GM21576 (cell line): ENCODE results near the gene AKT3.

Source experiments
- ATAC-seq: cut with Tn5 transposase; IDR thresholded peaks from one replicate; pipeline ENCODE4 v1.9.1; 2021; ENCODE audit warnings: mild to moderate bottlenecking, moderate library complexity; ENCODE audit not compliant: unreplicated experiment

AKT3 gene

DNA sequence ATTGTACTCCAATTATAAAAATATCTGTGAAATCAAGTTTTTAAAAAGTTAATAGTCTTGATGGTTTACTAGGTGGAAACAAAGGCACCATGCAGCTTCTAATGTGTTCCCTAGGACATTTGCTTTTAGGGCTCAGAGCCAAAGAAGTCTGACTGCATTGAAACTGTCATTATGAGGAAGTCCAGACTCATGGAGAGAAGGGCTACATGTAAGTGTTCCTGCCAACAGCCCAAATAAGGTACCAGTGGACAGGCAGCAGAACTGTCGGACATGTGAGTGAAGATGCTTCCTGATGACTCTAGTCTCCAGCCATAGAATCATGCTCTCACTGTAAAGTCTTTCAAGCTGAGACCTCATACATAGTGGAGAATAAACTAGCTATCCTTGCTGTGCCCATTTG, 287.6 kb downstream of the AKT3 start:
- ATAC-seq: no peak

GRCh38 chr1:243561588-243562319, 288.3 kb downstream of the AKT3 start:
- ATAC-seq: no peak

DNA sequence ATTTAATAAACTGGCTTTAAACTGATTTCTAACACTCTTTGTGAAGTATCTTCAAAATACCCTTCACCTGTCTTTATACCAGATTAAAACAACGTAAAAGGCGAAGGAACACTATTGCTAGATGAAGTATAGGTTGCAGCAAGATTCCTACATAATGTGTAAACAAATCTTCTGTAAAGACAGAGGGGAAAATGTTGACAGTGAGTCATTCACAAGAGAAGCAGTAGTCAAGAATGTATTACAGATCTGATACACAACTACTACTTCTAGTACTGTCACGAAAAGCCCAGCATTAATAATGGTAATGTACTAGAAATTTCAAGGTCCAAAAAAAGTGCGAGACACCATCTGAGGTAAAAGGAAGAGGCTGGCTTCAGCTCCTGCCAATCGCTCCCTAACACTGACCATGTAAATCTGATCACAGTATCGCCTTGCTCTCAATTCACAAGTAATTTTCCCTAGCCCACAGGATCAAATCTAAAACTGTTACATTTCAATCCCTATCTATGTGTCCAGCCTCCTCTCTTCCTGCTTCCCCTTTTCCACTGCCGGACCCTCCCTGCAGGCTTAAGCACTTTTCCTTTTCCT, 290.4 kb downstream of the AKT3 start:
- no peak for ATAC-seq

- no peak for ATAC-seq
Observed at GRCh38 chr1:243558576-243558975, 291.5 kb downstream of the AKT3 start.

- no peak for ATAC-seq
Observed at GRCh38 chr1:243557866-243558265, 292.2 kb downstream of the AKT3 start.

- no peak for ATAC-seq
Observed at GRCh38 chr1:243554686-243555085, 295.4 kb downstream of the AKT3 start.

DNA sequence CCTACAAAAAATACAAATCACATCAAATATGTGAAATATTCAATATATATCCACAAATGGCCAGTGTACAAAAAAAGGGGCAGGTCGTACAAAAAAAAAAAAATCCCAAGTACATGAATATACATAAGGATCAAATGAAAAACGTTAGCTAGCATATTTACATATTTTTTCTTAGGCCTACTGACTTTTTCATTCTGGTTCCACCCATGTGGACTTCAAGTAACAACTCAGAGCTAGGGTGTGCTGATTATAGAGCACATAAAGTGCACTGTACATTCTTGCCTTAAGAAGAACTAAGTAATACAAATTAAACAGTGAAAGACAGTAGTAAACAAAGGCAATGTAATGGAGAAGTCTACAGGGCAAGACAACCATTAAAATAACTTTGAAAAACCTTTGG, 297.0 kb downstream of the AKT3 start:
- ATAC-seq: no peak

- no peak for ATAC-seq
Observed at GRCh38 chr1:243550276-243550675, 299.8 kb downstream of the AKT3 start.

DNA sequence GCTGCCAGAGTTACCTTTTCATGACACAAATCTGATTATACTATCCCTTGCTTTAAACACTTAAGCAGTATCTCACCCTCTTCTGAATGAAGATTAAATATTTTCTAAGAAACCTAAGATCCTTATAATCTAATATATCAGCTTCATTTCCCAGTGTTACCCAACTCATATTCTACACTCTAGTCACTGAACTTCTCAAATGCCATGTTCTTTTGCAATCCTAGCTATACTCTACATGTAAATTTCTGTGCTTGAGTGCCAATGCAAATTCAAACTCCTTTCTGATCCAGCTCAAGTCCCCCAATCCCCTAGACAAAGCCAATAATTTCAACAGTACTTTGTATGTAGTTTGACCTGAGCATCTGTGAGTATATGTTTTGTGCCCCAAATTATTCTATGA, 300.3 kb downstream of the AKT3 start:
- ATAC-seq: no peak

GRCh38 chr1:243549108-243549507, 300.9 kb downstream of the AKT3 start:
- ATAC-seq: no peak

GRCh38 chr1:243548516-243548915, 301.5 kb downstream of the AKT3 start:
- ATAC-seq: no peak

DNA sequence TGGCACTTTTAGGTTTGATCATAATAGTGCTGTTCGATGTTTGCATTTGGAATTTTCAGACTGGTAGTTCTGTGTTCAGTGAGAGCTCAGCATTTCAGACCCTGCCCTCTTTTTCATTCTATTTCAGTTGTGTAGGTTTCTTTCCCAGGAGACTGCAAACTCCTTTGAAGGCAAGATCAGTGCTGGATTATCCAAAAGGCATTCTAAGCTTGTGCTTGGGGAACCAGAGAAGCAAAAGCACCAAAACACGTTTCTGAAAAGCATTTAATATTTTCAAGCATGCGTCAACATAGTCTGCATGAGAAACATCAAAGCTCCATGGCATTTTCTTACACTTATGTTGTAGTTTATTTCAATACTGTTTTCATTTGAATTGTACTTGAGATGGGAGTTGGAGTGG, 302.2 kb downstream of the AKT3 start:
- no peak for ATAC-seq

DNA sequence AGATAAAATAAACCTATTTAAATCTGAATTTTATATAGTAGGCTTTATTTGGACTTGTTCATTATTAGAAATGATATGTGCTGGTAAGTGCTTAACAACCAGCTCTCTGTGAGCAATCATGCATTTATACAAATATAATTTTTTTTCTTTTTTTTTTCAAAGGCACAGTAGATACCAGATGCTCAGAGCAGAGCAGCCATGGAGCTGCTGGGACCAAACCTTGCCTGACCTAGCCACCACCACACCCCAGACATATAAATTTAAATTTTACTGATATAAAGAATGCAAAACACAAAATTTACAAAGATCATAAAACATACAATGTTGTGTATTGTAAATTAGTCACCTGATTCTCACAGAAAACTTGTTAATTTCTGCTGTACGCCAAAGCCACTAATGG, 303.6 kb downstream of the AKT3 start:
- no peak for ATAC-seq

- ATAC-seq: no peak
Observed at GRCh38 chr1:243543501-243543900, 306.5 kb downstream of the AKT3 start.

DNA sequence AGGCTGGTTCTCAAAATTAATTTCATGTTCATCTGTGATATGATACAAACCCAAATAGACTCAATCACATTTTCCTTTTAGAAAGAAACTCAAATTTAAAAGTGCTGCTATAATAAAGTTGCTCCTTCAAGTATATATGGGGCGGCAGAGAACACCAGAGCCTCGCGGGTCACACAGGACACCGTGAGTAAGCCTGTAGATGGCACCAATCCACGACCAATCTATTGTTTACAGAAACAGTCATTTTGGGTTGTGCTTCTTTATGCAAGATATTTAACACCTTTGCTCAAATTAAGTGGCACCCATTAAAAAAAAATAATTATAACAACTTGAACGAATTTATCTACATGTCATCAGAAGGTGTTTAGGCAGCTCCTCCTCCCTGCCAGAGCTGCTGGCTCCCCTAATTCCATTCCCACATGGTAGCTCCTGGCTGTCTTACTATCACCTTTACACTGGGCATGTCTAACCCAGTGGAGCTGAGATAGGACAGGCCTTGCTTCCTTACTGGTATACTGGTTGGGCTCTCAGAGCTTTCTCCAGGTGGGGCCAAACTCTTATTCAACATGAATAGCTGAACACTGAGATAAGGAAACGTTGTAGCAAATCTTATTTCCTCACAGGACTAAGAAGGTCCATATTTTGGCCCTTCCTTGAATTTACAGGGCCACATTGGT, 307.2 kb downstream of the AKT3 start:
- no peak for ATAC-seq

DNA sequence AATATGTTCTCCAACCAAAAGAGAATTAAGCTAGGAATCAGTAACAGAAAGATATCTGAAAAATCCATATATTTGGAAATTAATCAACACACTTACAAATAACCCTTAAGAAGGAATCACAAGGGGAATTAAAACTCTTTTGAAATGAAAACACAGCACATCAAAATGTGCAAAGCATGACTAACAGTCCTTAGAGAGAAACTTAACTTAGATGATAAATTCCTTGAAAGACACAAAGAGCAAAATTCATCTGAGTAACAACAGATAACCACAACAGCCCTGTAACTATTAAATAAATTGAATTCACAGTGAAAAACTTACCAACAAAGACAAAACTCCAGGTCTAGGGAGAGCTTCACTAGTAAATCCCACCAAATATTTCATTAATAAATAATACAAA, 310.4 kb downstream of the AKT3 start:
- no peak for ATAC-seq

DNA sequence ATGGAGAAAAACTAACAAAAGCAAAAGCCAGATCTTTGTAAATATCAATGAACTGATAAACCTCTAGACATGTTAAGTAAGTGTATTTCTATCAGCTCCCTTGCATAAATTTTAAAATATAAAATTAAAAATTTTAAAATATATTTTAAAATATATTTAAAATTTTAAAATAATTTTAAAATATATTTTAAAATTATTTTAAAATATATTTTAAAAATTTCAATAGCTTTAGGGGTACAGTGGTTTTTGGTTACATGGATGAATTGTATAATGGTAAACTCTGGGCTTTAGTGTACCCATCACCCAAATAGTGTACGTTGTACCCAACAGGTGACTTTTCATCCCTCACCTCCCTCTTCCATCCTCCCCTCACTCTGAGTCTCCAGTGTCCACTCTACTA, 315.0 kb downstream of the AKT3 start:
- no peak for ATAC-seq

GRCh38 chr1:243529512-243529911, 320.5 kb downstream of the AKT3 start:
- no peak for ATAC-seq

DNA sequence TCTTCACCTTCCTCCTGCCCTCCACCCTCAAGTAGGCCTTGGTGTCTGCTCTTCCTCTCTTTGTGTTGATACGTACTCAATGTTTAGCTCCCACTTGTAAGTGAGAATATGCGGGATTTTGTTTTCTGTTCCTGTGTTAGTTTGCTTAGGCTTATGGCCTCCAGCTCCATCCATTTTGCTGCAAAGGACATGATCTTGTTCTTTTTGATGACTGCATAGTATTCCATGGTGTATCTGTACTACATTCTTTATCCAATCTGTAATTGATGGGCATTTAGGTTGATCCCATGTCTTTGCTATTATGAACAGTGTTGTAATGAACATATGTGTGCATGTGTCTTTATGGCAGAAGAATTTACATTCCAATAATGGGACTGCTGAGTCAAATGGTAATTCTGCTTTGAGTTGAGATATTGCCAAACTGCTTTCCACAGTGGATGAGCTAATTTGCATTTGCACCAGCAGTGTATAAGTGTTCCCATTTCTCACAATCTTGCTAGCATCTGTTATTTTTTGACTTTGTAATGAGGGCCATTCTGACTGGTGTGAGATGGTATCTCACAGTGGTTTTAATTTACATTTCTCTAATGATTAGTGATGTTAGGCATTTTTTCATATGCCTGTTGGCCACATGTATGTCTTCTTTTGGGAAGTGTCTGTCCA, 321.5 kb downstream of the AKT3 start:
- ATAC-seq: no peak

- ATAC-seq: no peak
Observed at GRCh38 chr1:243526180-243526579, 323.9 kb downstream of the AKT3 start.

DNA sequence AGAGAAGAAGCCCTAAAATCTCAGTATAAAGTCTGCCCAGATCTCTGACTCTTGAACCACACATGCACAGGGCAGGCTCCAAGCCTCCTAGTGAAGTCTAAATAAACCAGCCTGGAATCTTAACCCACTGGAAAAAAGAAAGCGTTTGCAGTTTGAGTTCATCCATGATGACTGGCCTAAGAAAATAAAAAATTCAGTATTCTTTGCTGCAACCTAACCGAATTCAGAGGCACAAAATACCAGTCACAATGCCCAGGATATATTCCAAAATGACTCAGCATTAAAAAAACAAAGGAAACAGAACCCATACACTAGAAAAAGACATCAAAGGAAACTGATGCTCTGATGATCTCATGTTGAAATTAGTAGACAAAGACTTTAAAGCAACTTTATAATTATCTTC, 325.0 kb downstream of the AKT3 start:
- no peak for ATAC-seq

DNA sequence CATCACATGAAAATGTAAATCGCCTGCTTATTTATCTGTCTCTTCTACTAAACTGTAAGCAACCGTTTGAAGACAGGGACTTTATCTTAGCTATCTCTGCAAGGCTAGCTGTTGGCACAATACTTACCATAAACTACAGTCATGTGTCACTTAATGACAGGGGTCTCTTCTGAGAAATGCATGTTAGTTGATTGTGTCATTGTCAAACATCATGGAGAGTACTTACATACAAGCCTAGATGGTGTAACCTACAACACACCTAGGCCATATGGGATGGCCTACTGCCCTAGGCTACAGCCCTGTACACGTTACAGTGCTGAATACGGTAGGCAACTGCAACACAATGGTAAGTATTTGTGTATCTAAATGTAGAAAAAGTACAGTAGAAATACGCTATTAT, 326.3 kb downstream of the AKT3 start:
- ATAC-seq: no peak
